Stimulated activated CD8-positive, alpha-beta memory T cell treated with anti-CD3 and anti-CD28 coated beads, Interleukin-15, amount 100 ng/mL, for 24 hours (primary cell): ENCODE measurements around the gene GAGE12C.
"Not testable (repeated sequence)": the region's sequence is repeated elsewhere in the genome, so short reads cannot be mapped to it uniquely, and the experiment has no call there.

Experiments
- DNase-seq: peaks from one replicate; pipeline ENCODE4 v3.0.0-alpha.2; 2020; ENCODE audit warnings: low read depth

The GAGE12C gene, protein sequence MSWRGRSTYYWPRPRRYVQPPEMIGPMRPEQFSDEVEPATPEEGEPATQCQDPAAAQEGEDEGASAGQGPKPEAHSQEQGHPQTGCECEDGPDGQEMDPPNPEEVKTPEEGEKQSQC

DNA sequence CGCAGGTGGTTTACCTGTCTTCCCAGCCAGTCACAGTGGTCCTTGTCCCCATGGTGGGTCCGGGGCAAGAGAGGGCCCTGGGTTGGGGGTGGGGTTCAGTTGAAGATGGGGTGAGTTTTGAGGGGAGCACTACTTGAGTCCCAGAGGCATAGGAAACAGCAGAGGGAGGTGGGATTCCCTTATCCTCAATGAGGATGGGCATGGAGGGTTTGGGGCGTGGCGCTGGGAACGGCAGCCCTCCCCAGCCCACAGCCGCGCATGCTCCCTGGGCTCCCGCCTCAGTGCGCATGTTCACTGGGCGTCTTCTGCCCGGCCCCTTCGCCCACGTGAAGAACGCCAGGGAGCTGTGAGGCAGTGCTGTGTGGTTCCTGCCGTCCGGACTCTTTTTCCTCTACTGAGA lies at the start of gene GAGE12C:
TSS of gene GAGE12C (plus strand) at position 301 of the 400 bp plus-strand sequence. CDS start 1,155 bp downstream, outside the sequence.
- not testable (repeated sequence) for DNase-seq

DNA sequence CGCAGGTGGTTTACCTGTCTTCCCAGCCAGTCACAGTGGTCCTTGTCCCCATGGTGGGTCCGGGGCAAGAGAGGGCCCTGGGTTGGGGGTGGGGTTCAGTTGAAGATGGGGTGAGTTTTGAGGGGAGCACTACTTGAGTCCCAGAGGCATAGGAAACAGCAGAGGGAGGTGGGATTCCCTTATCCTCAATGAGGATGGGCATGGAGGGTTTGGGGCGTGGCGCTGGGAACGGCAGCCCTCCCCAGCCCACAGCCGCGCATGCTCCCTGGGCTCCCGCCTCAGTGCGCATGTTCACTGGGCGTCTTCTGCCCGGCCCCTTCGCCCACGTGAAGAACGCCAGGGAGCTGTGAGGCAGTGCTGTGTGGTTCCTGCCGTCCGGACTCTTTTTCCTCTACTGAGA lies 9.5 kb downstream of the GAGE12C start, which contains the start of gene GAGE12D:
TSS of gene GAGE12D (plus strand) at position 301 of the 400 bp plus-strand sequence. CDS start 1,155 bp downstream, outside the sequence.
- DNase-seq, result not testable (repeated sequence)

DNA sequence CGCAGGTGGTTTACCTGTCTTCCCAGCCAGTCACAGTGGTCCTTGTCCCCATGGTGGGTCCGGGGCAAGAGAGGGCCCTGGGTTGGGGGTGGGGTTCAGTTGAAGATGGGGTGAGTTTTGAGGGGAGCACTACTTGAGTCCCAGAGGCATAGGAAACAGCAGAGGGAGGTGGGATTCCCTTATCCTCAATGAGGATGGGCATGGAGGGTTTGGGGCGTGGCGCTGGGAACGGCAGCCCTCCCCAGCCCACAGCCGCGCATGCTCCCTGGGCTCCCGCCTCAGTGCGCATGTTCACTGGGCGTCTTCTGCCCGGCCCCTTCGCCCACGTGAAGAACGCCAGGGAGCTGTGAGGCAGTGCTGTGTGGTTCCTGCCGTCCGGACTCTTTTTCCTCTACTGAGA lies 19.0 kb downstream of the GAGE12C start, which contains the start of gene GAGE12E:
TSS of gene GAGE12E (plus strand) at position 301 of the 400 bp plus-strand sequence. CDS start 1,155 bp downstream, outside the sequence.
- DNase-seq, result not testable (repeated sequence)

DNA sequence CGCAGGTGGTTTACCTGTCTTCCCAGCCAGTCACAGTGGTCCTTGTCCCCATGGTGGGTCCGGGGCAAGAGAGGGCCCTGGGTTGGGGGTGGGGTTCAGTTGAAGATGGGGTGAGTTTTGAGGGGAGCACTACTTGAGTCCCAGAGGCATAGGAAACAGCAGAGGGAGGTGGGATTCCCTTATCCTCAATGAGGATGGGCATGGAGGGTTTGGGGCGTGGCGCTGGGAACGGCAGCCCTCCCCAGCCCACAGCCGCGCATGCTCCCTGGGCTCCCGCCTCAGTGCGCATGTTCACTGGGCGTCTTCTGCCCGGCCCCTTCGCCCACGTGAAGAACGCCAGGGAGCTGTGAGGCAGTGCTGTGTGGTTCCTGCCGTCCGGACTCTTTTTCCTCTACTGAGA lies 28.6 kb downstream of the GAGE12C start, which contains the start of gene GAGE12F:
TSS of gene GAGE12F (plus strand) at position 301 of the 400 bp plus-strand sequence. CDS start 1,155 bp downstream, outside the sequence.
- not testable (repeated sequence) for DNase-seq

DNA sequence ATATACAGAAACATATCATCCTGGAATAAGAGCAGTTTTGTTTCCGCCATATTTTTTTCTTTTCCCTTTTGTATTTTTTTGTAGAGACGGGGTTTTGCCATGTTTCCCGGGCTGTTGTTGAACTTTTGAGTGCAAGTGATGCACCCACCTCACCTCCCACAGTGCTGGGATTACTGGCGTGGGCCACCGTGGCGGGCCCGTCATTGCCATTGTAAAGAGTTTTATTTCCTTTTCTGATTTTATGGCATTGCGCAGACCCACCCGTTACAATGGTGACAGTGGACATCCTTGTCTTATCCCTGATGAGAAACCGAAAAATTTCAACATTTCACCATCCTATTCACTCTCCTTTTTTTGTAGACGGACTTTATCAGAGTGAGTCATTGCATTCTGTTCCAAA lies 36.8 kb downstream of the GAGE12C start:
- not testable (repeated sequence) for DNase-seq

DNA sequence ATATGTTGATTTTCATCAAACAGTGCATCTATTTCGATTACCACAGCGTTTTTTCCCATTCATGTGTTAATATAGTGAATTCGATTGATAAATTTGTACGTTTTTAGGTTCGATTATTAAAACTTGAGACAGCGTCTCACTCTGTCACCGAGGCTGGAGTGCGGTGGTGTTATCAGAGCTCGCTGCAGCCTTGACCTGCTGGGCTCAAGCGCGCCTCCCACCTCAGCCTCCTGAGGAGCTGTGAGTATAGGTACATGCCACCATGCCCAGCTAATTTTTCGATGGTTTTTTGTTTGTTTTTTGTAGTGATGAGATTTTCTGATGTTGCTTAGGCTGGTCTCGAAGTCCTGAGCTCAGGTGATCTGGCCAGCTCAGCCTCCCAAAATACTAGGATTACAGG lies 37.2 kb downstream of the GAGE12C start:
- DNase-seq, result not testable (repeated sequence)

DNA sequence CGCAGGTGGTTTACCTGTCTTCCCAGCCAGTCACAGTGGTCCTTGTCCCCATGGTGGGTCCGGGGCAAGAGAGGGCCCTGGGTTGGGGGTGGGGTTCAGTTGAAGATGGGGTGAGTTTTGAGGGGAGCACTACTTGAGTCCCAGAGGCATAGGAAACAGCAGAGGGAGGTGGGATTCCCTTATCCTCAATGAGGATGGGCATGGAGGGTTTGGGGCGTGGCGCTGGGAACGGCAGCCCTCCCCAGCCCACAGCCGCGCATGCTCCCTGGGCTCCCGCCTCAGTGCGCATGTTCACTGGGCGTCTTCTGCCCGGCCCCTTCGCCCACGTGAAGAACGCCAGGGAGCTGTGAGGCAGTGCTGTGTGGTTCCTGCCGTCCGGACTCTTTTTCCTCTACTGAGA lies 38.1 kb downstream of the GAGE12C start, which contains the start of gene GAGE12G:
TSS of gene GAGE12G (plus strand) at position 301 of the 400 bp plus-strand sequence. CDS start 1,155 bp downstream, outside the sequence.
- not testable (repeated sequence) for DNase-seq

DNA sequence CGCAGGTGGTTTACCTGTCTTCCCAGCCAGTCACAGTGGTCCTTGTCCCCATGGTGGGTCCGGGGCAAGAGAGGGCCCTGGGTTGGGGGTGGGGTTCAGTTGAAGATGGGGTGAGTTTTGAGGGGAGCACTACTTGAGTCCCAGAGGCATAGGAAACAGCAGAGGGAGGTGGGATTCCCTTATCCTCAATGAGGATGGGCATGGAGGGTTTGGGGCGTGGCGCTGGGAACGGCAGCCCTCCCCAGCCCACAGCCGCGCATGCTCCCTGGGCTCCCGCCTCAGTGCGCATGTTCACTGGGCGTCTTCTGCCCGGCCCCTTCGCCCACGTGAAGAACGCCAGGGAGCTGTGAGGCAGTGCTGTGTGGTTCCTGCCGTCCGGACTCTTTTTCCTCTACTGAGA lies 47.7 kb downstream of the GAGE12C start, which contains the start of gene GAGE12H:
TSS of gene GAGE12H (plus strand) at position 301 of the 400 bp plus-strand sequence. CDS start 1,155 bp downstream, outside the sequence.
- not testable (repeated sequence) for DNase-seq
